T-helper 22 cell (primary cell): ENCODE measurements around the gene ZNF710.
"Not testable (repeated sequence)": the region's sequence is repeated elsewhere in the genome, so short reads cannot be mapped to it uniquely, and the experiment has no call there.

Experiments used
- DNase-seq: peaks from one replicate; pipeline ENCODE4 v3.0.0-alpha.2; 2020; ENCODE audit warnings: low read depth

ZNF710 gene

DNA sequence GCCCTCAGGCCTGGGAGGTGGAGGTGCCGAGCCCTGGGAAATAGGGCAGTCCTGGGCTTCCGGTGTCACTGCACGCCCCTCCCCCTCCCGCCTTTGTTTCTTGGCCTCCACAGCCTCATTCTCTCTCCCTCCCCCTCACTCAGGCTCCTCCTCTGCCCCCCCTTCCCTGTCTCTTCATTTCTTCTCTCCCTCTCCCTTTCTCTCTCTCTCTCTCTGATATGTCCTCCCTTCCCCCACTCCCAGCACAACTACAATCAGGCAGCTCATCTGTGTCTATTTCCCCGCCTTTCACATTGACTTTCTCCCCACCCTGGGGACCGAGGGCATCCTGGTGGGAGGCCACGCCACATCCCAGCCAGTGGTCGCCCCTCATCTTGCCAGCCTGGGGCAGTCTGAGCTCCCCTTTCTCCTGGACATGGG, 60.9 kb downstream of the ZNF710 start:
- peak; percentile 12 for DNase-seq

DNA sequence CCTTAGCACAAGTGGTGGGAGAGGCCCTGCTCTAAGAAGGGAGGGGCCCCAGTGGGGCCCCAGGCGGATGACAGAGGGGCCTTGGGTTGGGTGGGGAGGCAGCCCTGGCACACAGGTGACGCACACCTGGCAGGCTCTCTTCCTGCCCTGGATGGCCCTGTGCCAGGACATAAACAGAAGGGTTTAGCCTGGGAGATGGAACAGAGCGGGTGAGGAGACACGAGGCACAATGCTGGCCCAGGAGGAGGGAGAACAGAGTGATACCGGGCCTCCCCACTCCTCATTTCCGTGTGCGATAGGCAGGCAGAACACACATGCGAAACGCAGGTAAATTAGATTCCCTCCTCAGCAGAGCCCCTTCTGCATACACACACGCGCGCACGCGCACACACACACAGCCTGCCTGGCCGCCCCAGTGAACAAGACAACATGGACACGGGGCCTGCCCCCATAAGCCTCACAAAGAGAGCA, 61.4 kb downstream of the ZNF710 start:
- DNase-seq, result peak; percentile 26

DNA sequence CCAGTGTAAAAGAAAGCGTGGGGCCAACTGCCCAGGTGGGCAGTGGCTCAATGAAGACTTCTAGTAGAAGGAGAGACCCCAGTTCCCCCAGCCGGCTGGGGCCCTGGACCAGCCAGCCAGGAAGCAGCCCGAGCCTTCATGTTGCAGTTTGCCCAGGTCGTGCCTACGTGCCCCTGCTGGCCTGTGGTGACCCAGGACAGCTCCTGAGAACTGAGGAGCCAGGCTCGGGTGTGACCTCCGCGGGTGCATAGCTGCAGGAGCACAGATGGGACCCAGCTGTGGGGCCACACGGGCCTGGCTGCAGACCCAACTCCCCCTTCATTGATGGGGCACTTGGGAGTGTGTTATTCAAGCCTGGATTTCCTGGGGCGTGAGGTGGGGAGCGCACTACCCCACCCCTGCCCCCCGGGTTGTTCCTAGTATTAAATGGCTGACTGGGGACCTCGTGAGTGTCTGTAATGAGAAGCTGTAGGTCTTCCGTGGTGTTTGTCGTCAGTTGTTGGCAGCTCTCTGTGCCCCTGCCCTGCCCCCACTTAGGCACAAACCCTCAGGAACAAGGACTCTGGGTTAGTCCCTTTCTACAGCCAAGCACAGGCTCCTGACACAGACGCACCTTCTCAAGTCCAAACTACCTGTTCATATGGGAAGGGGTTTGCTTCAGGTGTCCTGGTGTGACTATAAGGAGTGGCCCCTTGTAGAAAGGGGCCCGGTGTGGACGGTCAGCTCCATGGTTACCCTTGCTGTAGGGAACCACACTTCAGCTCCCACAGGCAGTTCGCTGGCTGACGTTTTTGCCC, 62.0 kb downstream of the ZNF710 start:
- DNase-seq, result no peak

DNA sequence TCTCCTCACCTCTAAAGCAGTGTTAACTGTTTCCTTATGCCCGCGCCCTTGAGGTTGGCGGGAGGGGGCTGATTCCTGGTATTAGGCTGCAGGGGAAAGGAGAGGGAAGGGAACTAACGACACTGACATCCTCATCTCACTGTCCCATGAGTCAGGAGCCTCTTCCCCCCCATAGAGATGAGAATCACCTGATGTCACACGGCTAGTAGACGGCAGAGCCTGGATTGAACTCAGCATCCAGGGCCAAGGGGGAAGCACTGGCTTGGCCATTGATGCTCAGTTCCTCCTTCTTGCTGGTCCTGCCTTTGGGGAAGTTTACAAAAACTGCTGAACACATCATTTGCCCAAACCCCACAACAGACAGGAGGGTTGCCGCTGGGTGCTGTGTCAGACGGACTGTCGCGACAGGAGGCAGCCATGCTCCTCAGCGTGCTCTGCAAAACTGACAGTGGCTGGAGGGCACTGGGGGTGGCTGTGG, 62.7 kb downstream of the ZNF710 start:
- DNase-seq, result no peak

DNA sequence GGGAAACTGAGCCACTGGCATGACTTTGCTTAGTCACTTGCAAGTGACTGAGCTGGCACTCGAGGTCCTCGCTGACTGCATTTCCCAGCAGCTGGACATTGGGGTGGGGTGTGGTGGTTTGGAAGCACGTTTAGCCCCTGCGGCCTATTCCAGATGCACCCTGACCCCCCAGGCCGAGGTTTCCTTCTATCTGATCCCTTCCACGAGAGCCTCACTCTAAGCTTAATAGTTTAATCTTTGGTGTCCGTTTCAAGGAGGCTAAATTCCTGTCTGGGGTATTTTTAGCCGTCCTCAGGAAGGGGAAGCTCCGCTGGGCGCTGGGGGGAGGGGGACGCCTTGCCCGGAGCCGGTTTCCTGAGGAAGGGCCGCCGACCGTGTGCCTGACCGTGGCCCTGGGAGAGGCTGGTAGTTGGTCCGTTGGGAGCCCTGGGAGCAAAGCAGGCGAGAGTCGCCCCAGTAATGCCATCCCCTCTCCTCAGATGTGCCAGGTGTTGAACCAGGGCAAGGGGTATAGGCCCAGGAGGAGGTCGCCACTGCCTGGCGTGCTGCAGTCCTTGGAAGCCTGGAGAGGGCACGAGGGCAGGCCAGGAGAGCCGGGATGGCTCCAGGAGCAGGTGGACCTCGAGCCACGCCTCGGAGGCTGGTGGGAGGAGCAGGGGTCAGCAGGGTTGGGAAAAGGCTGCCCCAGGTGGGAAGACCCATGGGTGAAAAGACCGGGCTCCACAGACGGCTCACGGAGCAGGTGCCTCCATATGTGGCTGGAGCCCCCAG, 64.0 kb downstream of the ZNF710 start:
- DNase-seq, result no peak

DNA sequence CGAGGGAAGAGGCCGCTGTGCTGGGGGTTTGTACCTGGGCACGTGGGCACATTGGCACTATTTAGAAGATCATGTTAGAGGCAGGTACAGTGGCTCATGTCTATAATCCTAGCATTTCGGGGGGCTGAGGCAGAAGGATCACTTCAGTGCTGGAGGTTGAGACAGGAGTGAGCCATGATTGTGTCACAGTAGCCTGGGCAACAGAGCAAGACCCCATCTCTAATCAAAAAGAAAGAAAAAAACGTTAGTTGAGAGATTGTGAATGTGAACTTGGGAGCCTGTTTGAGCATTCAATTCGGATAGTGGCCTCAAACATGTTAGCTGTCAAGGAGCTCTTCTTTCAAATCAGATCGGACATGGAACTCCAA, 64.5 kb downstream of the ZNF710 start:
- no peak for DNase-seq

DNA sequence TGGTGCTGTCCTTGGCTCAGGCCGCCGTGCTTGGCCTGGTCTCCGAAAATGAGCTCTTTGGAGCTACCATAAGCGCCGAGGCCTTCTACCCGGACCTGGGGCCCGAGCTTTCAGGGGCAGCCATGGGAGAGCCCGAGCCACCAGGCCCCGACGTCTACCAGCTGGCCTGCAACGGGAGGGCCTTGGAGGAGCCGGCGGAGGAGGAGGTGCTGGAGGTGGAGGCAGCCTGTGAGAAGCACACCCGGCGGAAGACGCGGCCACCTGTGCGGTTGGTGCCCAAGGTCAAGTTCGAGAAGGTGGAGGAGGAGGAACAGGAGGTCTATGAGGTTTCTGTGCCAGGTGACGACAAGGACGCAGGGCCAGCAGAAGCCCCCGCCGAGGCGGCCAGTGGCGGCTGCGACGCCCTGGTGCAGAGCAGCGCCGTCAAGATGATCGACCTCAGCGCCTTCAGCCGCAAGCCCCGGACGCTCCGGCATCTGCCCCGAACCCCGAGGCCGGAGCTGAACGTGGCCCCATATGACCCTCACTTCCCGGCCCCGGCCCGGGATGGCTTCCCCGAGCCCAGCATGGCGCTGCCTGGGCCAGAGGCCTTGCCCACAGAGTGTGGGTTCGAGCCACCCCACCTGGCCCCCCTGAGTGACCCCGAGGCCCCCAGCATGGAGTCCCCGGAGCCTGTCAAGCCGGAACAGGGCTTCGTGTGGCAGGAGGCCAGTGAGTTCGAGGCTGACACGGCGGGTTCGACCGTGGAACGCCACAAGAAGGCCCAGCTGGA, 66.2 kb downstream of the ZNF710 start:
- no peak for DNase-seq

DNA sequence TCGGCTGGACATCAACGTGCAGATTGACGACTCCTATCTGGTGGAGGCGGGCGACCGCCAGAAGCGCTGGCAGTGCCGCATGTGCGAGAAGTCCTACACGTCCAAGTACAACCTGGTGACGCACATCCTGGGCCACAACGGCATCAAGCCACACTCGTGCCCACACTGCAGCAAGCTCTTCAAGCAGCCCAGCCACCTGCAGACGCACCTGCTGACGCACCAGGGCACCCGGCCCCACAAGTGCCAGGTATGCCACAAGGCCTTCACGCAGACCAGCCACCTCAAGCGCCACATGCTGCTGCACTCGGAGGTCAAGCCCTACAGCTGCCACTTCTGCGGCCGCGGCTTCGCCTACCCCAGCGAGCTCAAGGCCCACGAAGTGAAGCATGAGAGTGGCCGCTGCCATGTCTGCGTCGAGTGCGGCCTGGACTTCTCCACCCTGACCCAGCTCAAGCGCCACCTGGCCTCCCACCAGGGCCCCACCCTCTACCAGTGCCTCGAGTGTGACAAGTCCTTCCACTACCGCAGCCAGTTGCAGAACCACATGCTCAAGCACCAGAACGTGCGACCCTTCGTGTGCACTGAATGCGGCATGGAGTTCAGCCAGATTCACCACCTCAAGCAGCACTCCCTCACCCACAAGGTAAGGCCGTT, 67.0 kb downstream of the ZNF710 start:
- no peak for DNase-seq

DNA sequence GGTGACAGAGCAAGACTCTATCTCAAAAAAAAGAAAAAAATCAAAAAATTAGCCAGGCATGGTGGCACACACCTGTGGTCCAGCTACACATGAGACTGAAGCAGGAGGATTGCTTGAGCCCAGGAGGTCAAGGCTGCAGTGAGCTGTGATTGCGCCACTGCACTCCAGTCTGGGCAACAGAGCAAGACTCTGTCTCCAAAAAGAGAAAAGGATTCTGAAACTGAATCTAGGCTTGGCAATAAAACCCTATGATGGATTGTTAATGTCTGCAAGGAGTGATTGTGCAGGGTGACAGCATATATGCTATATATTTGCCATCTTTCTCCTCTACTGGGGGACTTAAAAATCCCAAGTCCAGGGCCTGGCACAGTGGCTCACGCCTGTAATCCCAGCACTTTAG, 69.5 kb downstream of the ZNF710 start:
- DNase-seq, result not testable (repeated sequence)

DNA sequence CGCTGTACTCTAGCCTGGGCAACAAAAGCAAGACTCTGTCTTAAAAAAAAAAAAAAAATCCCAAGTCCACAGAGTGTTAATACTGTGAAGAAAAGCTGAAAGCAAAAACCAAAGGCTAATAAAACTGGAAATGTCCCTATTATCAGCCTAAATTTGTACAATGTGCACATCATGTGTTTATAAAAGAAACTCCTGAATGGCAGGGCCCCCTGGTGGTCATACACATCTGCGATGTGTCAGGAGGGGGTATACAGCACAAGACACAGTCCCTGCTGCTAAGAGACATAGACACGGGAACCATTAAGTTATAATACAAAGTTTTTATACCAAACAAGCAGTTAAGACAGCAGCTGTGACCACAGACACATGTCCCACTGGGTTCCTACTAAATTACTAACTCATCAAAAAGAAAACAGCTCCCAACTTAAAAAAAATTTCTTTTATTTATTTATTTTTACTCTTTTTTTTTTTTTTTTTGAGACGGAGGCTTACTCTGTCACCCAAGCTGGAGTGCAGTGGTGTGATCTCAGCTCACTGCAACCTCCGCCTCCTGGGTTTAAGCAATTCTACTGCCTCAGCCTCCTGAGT, 70.2 kb downstream of the ZNF710 start:
- peak; percentile 47 for DNase-seq

DNA sequence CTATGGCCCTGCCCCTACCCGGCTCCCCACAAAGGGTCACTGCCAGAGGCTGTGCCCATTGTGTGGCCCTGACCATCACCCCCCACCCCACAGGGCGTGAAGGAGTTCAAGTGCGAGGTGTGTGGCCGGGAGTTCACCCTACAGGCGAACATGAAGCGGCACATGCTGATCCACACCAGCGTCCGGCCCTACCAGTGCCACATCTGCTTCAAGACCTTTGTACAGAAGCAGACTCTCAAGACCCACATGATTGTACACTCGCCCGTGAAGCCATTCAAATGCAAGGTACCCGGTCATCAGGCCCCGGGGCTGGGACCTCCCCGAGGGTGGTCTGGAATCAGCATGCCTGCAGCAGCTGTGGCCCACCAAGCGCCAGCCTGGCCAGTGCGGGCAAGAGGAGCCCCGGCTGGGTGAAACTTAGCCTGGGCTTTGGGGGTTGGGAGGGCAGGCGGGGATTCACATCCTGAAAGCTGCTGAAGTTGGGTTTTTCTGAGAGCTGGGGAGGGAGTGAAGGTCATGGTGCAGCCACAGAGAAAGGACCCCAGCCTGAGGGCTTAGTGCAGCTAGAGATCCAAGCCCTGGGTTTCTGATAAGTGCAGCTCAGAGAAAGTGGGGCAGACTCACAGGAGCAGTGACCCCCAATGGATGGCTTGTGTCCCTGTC, 72.0 kb downstream of the ZNF710 start:
- no peak for DNase-seq

DNA sequence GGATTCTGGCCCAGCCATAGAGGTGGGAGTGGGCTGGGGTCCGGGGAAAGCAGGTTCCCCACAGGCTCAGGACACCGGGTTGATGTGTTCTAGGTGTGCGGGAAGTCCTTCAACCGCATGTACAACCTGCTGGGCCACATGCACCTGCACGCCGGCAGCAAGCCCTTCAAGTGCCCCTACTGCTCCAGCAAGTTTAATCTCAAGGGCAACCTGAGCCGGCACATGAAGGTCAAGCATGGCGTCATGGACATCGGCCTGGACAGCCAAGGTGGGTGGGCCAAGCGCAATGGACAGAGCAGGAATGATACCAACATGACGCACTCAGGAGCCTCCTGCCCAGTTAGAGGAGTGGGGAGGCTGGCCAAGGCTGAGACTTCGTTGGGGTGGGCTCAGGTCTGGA, 72.9 kb downstream of the ZNF710 start:
- DNase-seq, result no peak

DNA sequence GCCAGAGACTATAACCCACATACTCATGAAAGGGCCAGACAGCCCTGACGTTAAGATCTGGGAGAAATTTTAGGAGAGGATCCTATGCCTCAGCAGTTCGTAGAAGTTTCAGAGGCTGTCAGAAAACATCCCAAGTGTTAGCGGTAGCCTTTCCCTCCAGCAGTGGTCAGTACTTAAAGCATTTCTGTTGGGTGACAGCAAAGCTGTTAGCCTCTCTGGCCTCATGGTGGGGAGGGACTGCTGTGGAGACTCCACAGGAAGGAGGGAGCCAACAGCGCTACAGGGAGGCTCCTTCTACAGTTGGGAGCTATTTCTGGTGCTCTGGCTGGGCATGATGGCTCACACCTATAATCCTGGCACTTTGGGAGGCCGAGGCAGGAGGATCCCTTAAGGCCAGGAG, 73.8 kb downstream of the ZNF710 start:
- DNase-seq, result no peak

DNA sequence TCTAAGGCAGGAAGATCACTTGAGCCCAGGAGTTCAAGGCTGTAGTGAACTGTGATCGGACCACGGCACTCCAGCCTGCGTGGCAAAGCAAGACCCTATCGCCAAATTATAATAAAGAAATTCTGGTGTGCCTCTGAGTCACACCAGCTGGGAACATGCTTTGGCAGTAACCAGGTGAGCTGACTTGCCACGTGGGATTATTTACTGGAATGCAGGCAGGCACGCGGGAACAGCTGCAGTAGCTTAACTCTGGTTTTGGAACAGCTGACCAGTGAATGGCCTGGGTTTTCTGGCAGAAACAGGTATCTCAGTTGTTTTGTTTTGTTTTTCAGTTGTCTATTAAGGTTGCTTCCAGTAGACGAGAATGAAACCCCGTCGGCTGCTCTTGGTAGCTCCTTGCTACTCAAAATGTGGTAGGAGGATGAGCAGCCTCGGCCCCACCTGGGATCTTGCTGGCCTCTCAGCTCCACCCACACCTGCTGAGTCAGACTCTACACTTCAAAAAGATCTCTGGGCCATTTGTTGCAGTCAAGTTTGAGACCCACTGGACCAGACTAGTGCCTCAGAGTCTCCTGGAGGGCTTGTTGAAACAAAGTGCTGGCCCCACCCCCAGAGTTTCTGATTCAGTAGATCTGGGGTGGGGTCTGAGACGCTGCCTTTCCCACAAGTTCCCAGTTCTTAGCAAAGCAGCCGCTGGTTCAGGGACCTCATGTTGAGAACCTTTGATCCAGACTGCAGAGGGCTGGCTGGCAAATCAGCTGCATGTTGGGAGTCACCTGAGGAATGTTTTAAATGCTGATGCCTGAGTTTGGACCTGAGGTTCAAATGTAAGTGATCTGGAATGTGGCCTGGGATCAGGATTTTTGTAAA, 74.5 kb downstream of the ZNF710 start:
- DNase-seq, result no peak

DNA sequence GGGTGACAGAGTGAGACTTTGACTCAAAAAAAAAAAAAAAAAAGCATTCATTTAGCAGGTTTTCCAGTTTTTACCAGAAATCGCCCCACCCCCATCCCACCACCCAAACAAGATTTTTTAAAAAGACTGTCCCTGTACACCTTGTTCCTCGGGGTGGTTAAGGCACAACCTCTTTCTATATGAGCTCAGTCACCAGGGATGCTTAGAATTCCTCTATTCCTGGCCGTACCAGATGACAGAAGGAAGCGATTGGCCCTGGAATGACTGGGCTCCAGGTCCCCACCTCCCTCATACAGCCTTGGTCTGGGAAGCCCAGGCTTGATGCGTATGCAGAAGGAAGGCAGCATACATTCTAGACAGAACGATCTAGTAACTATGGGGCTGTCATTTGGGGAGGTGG, 75.6 kb downstream of the ZNF710 start:
- DNase-seq, result no peak

DNA sequence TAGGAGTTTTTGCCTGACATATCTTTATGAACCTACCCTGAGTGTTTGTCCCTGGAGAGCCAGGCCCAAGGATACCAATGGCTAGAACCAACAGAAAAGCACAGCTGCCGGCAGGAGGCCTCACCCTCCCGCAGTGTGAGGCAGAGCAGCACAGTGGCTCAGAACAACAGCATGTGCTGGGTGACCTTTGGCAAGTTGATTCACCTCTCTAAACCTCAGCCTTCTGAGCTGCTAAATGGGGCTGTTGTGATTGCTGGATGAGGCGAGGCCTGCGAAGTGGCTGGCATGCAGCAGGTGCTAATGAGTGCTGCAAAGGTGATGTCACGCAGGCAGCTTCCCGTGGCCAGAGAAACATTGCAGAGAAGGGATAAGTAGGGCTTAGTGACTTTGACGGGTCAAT, 77.8 kb downstream of the ZNF710 start:
- DNase-seq, result no peak

DNA sequence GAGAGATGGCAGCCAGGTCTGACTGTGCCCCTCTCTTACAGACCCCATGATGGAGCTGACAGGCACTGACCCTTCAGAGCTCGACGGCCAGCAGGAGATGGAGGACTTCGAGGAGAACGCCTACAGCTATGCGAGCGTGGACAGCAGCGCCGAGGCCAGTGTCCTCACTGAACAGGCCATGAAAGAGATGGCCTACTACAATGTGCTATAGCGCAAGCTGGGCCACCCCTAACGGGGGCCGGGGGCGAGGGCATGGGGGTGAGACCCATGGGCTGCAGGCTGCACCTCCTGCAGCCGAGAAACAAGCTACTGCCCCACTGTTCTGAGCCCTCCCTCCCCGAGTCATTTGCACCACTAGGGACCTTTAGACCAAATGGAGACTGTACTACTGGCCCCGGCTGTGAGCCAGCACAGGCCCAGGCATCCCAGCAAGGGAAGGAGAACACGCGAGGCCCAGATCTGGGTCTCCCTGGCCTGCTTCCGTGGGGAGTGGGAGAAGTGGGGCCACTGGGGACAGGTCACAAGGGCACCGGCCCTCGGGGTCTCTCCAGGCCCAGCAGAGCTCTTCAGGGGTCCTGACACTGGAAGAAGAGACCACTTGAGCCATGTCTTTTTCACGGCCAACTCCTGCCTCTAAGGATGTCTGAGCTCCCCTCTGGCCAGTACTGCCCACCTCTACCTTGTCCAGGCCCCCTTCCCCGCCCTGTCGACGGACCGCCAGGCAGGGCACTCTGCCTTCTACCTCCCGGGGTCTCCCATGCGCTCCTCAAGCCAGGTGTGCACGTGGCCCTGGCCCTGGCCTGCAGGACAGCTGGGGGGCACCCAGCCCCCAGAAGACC, 78.7 kb downstream of the ZNF710 start:
- DNase-seq, result no peak

DNA sequence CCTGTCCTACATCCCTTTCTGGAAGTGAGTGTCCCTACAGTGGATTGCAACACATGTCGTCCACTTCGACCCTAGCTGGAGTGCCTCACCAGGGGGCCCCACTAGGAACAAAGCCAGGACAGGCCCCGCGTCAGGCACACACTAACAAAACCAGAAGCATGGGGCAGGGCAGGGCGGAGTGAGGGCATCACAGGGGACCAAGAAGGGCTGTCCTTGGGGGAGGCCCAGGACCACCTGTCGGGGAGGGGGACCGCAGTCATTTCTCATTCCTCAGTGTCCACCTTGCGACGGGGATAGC, 79.3 kb downstream of the ZNF710 start:
- DNase-seq, result no peak

DNA sequence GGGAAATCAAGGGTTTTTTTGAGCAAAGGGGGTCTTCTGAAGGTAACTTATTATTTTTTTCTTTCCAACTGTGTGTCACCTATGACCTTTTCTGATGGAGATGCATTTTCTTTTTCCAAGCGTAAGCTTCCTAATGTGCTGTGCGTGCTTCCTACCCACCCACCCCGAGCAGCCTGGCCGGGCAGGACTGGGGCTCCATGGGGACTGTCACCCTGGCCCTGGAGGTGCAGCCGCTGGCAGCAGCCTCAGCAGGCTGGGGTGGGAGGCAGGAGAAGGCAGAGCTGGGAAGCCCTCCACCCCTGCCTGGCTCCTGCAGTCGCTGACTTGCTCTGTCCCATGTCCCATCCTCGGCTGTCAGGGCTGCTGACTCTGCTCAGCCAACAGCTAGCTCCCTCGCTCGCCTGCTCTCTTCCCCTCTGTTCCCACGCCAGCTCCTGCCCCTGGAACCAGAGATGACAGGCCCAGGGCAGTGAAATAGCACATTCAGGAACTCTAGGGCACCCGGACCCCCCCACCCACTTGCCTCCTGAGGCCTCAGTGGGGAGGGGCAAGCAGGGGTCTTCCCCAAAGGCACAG, 79.8 kb downstream of the ZNF710 start:
- no peak for DNase-seq
